ENCODE measurements around the gene KIF3A.
"Not testable (repeated sequence)": the region's sequence is repeated elsewhere in the genome, so short reads cannot be mapped to it uniquely, and the experiment has no call there.

KIF3A gene

GRCh38 chr5:132718544-132719312, 18.6 kb downstream of the KIF3A start:
- no peak for DNase-seq (ENCODE audit: low read depth, low spot score)

GRCh38 chr5:132714456-132715307, 22.7 kb downstream of the KIF3A start:
- DNase-seq (ENCODE audit: low read depth, low spot score): no peak

DNA sequence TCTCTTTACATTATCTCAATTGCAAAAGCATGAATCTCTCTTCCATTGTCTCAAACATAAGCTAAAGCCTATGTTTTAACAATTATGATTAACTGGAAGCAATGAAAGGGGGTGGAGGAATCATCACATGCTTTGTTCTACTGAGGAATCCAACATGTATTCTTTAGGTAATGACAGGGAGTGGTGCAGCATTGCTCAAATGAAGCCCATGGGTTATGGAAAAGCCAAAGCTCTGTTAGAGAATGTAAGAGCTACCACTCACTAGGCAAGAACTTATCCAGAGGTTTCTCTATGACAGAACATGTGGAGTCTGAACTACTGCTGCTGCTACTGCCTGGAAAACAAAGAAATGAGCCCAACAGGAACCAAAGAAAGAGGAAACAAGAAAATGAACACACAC, 28.7 kb downstream of the KIF3A start:
- DNase-seq (ENCODE audit: low read depth, low spot score): no peak

- no peak for DNase-seq (ENCODE audit: low read depth, low spot score)
These were observed 32.5 kb downstream of the KIF3A start for GRCh38 chr5:132704875-132705274.

- DNase-seq (ENCODE audit: low read depth, low spot score): no peak
These were observed 41.4 kb downstream of the KIF3A start for GRCh38 chr5:132695956-132696355.

GRCh38 chr5:132692632-132692967, 44.7 kb downstream of the KIF3A start:
- DNase-seq (ENCODE audit: low read depth, low spot score): no peak

DNA sequence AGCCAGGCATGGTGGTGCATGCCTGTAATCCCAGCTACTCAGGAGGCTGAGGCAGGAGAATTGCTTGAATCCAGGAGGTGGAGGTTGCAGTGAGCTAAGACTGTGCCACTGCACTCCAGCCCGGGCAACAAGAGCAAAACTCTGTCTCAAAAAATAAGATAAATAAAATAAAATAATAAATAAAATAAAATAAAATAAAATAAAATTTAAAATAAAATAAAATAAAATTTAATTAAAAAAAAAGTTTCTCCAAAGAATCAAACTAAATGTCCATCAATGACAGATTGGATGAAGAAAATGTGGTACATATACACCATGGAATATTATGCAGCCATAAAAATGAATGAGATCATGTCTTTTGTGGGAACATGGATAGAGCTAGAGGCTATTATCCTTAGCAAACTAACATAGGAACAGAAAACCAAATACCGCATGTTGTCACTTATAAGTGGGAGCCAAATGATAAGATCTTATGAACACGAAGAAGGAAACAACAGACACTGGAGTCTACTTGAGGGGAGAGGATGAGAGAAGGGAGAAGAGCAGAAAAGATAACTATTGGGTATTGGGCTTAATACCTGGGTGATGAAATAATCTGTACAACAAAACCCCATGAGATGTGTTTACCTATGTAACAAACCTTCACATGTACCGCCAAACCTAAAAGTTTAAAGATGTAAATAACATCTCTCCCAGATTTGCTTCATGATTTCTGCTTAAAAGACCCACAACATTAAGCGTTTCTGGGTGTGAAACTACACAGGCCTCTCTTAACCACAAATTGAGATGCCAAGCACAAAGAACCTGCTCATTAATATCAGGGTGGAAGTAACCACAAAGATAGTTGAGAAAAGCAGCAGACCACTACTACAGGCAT, 45.4 kb downstream of the KIF3A start:
- DNase-seq (ENCODE audit: low read depth, low spot score): not testable (repeated sequence)

GRCh38 chr5:132690156-132690555, 47.2 kb downstream of the KIF3A start:
- no peak for DNase-seq (ENCODE audit: low read depth, low spot score)

DNA sequence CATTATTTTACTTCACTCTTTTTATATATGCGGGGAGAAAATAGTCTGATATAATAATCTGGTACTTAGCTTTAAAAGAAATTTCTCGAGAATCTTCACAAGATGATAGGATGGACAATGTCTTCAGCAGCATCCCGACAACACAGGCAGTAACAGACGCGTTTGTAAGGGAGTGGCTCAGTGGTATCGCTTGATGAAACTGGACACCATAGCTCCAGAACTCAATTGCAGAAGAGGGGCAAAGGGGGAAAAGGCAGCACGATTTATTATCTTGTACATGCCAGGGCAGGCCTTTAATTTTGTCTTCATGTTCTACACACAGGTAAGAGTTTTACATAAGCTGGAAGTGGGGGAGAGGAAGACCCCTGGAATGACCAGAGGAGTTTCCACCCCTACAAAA, 47.8 kb downstream of the KIF3A start:
- no peak for DNase-seq (ENCODE audit: low read depth, low spot score)

DNA sequence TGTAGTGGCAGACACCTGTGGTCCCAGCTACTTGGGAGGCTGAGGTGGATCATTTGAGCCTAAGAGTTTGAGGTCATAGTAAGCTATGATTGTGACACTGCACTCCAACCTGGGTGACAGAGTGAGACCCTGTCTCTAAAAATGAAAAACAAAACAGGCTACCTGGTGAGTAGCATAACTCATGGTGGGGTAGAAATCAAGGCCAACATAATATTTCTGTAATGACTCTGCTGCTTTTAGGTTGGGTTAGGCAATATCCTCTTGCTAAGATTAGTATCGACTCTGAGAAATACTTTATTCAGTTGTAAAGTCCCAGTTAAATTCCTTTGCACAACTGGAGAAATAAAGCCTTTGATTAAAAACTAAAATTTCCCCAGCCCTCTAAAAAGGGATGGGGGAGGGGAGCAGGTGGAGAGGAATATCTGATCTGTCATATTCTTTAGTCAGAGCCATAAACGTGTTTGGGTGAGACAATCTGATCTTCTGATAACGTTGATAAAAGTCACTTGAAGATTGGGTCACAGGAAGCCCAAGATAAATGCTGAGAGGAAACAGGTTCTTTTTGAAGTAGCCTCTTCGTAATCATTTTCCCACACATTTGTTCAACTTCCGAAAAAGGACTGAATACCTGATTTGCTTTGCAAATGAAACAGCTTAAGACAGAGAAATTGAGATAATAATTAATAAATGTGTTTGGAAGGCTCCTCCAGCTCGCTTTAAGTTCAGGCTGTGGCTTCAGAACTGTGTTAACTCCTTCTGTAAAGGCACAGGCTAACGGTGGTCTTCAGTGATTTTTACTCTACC, 48.6 kb downstream of the KIF3A start:
- no peak for DNase-seq (ENCODE audit: low read depth, low spot score)

DNA sequence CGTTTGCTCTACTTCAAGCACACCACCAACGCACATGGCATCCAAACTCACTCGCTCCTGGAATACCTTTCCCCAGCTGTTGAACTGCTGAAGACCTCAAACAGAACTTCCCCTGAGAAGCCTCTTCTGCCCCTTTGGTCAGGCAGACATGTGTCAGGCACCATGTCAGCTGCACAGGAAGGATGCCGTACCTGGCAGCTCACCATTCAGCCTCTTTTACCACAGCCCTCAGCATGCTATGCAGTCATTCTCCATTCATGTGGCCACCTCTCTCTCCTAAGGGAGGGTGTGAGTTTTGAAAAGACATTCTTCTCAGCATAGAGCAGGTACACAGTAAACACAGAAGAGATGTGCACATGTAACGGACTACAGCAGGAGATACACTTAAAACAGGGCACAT, 49.4 kb downstream of the KIF3A start:
- no peak for DNase-seq (ENCODE audit: low read depth, low spot score)

GRCh38 chr5:132686193-132686592, 51.2 kb downstream of the KIF3A start:
- no peak for DNase-seq (ENCODE audit: low read depth, low spot score)

GRCh38 chr5:132684922-132685720, 52.2 kb downstream of the KIF3A start:
- no peak for DNase-seq (ENCODE audit: low read depth, low spot score)

DNA sequence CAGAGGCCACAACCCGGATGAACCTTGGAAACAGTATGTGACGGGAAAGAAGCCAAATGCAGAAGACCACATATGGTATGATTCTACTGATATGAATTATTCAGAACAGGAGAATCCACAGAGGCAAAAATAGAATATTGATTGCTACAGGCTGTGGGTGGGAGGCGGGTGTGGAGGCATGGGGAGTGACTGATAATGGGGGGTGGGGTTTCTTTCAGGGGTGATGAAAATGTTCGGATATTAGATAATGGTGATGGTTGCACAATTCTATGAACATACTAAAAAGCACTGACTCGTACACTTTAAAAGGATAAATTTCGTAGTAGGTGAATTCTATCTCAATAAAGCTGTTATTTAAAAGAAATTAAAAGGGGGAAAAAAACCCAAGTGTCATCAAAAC, 52.9 kb downstream of the KIF3A start:
- DNase-seq (ENCODE audit: low read depth, low spot score): no peak

GRCh38 chr5:132681983-132682382, 55.4 kb downstream of the KIF3A start:
- DNase-seq (ENCODE audit: low read depth, low spot score): no peak

GRCh38 chr5:132681476-132681831, 55.9 kb downstream of the KIF3A start:
- no peak for DNase-seq (ENCODE audit: low read depth, low spot score)

GRCh38 chr5:132680780-132681475, 56.4 kb downstream of the KIF3A start:
- DNase-seq (ENCODE audit: low read depth, low spot score): no peak

DNA sequence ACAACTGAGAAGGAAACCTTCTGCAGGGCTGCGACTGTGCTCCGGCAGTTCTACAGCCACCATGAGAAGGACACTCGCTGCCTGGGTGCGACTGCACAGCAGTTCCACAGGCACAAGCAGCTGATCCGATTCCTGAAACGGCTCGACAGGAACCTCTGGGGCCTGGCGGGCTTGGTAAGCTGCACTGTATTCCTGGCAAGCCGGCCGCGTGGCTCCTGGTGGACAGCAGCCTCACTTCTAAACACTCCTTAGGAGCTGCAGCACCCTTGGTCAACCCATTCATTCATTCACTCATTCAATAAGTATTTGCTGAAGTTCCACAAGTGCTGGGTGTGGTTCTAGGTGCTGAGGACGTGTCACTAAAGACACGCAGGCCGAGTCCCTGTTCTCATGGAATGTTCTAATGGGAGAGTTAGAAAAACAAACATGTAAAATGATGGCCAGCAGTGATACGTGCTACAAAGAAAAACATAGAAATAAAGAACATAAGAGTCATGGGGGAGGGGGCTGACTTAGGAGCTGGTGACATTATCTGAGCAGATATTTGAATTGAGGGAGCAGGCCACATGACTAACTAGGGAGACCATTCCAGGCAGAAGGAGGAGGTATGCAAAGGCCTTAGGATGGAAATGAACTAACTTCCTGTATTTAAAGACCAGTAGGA, 57.5 kb downstream of the KIF3A start:
- no peak for DNase-seq (ENCODE audit: low read depth, low spot score)

GRCh38 chr5:132679166-132679565, 58.2 kb downstream of the KIF3A start:
- DNase-seq (ENCODE audit: low read depth, low spot score): no peak
